Measurements from ENCODE around the gene ACE2.

DNA sequence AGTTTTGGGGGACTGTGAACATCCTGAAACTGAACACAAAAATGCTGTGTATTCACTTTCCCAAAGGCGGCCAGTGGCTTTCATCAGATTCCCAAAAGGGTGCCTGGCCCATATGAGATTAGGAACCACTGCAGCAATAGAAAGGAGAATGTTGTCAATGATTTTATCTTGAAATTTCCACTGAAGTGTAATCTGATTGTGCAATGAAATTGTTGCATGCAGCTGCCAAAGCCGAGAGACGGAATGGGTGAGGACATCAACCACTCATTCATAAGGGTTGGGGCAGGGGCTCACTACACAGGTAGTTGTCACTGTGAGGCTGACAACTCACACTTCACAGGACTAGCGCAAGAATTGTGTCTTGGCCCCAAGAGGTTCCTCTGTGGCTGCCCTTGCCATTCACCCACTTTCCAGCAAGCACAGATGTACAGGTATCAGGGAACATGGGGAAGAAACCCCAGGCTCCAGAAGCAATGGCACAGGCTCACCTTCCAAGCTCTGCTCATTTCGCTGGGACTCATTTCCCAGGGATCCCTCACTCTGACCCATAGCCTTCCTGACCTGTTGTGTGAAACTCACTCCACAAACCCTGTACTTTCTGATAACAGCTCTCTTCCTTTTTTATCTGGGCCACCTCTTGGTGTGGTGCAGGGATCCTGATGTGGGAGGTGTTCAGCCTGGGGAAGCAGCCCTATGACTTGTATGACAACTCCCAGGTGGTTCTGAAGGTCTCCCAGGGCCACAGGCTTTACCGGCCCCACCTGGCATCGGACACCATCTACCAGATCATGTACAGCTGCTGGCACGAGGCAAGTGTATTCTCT is 51.4 kb downstream of the ACE2 start:
- TF ChIP-seq CTCF (IDR thresholded peaks at IDR 0.05; ENCODE audit: poor library complexity, severe bottlenecking) (no peak), EP300 (conservative IDR thresholded peaks at IDR 0.05; ENCODE audit: poor library complexity, severe bottlenecking) (no peak)

Measured in neural cell (in vitro differentiated cells).